ENCODE measurements around the gene GNG4. TPM values are rescaled to one million over a fixed set of nuclear protein-coding genes. Genes with fewer than 3 reads are reported as not detected.

The GNG4 gene
- total and polyA plus RNA-seq, 8 donors, result 0.56 to 20.4 (median 3.0) TPM

DNA sequence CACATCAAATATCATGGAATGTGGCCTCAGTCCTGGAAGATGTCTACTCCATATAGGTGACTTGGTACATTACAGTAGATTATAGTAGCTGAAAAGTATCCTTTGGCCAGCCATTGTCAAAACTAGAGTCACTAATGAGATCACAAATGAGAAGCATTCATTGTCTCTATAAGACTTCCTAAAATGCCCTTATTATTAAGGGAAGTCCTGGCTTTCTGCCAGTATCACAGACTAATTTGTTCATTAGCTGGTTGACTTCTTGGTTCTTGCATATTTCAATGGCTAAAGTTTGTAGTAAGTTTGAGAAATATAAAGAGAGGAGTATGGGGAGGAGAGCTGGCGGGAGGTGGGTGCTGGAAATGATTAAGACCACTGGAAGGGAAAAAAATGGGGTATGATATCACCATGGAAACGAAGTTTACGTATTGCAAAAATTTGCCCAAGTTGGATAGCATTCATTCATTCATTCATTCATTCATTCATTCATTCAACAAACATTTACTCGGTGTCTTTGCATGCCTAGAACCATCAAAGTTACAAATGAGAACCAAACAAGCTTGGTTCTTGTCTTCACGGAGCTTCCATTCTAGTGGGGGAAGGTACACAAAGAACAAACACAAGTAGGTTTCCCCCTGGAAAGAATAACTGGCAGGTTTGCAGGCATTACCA is 133.6 kb downstream of the GNG4 start:
- Histone ChIP-seq H3K4me1 (no peaks in the 10 kb centered on the region), H3K27me3 (no peaks in the 10 kb centered on the region), H3K36me3 (no peaks in the 10 kb centered on the region), H3K27ac (no peak overlapping the region), H3K4me3 (no peak overlapping the region), H3K9me3 (no peaks in the 10 kb centered on the region)
- ATAC-seq (no peak), DNase-seq (no peak), FAIRE-seq (no peak)
- intact Hi-C loops (cut with DNase I), result loop anchor here in 1 of 3 donors (10.0 kb wide), 1 partner anchor 269 kb away; no protein-coding TSS in a partner anchor
- 87 to 90% methylated on average over 5 of the region's 5 CpGs for WGBS, 2 donors
- TF ChIP-seq, protein P1, sequence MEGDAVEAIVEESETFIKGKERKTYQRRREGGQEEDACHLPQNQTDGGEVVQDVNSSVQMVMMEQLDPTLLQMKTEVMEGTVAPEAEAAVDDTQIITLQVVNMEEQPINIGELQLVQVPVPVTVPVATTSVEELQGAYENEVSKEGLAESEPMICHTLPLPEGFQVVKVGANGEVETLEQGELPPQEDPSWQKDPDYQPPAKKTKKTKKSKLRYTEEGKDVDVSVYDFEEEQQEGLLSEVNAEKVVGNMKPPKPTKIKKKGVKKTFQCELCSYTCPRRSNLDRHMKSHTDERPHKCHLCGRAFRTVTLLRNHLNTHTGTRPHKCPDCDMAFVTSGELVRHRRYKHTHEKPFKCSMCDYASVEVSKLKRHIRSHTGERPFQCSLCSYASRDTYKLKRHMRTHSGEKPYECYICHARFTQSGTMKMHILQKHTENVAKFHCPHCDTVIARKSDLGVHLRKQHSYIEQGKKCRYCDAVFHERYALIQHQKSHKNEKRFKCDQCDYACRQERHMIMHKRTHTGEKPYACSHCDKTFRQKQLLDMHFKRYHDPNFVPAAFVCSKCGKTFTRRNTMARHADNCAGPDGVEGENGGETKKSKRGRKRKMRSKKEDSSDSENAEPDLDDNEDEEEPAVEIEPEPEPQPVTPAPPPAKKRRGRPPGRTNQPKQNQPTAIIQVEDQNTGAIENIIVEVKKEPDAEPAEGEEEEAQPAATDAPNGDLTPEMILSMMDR (IDR thresholded peaks at IDR 0.05), result no peak

DNA sequence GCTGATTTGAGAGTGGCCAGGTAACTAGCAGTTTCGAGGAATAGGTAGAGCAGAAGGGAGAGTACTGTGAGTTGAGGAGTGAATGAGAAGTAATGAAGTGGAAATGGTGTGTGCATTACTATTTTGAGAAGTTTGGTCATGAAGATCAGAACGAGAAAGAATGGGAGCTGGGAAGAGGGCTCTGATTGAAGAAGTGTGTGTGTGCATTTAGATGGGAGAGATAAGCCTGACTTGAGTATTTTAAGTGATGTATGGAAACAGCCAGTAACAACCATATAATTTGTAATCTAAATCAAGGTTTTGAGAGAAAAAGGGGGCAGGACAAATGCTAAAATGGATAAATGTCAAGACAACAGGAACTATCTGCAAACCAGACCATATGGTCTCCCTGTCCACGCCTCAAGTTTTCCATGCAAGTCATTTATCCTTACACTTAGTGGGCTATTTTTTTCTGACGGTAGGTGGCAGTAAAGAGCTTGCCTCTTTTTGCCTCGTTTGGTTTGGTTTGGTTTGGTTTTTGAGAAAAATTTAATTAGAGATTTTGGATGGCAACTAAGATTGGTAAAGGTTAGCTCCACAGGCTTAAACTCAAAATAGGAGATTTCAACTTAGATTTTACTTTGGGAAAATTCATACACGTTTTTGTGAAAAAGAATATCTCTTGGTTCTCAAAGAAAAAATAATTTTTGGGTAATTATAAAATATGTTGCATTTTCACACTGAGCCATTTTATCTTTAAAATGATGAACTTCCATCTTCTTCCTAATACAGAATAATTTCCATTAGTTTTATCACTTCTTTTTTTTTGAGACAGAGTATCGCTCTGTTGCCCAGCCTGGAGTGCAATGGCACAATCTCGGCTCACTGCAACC is 135.9 kb downstream of the GNG4 start:
- no peak overlapping the region for H3K4me3 ChIP-seq
- no peaks in the 10 kb centered on the region for H3K27me3 ChIP-seq
- H3K4me1 ChIP-seq, result no peaks in the 10 kb centered on the region
- H3K9me3 ChIP-seq, result no peaks in the 10 kb centered on the region
- H3K27ac ChIP-seq, result no peak overlapping the region
- no peaks in the 10 kb centered on the region for H3K36me3 ChIP-seq
- ATAC-seq (peak in 3 of 4 donors; percentile 84 to 86 (median 84)), DNase-seq (peak in 2 of 6 donors; percentile 22 to 36), FAIRE-seq (peak; percentile 69)
- TF ChIP-seq, protein P1 (IDR thresholded peaks at IDR 0.05), result peak; percentile 68 to 92 (median 85)
- 34% methylated on average over 8 of the region's 8 CpGs for whole genome bisulfite sequencing, 2 donors
- intact Hi-C loops (cut with DNase I), result loop anchor here in 1 of 3 donors (10.0 kb wide), 1 partner anchor 271 kb away; no protein-coding TSS in a partner anchor

DNA sequence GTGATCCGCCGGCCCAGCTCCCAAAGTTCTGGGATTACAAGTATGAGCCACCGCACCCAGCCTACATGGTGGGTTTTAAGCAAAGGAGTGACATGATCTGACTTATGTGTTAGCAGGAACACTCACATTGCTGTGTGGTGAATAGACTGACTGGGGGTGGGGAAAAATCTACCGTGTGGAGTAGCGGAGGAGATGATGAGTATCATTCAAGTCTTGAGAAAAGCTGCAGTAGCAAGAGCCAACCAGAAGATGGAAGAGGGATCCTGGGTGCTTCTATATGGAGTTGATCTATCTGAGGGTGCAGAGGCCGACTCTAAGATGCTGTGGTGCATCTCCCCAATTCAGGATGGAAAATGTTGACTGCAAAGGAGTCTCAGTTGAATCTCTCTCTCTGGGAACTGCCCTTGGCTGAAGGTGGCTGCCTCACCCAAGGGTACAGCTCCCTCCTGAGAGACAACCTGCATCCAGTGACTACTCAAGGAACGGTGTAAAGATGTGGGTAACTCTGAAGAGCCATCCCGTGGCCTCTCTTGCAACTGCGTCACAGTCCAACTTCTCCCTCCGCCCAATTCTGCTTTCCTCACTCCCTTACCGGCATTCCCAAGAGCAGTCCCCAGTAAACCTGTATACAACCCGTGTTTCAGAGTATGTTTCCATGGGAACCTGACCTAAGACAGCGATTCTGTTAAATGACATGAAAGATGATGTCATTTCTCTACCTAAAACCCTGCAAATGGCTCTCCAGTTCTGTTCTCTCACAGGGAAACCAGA is 137.9 kb downstream of the GNG4 start:
- DNase-seq (no peak), ATAC-seq (no peak), FAIRE-seq (no peak)
- Histone ChIP-seq H3K27me3 (no peaks in the 10 kb centered on the region), H3K36me3 (no peaks in the 10 kb centered on the region), H3K4me1 (no peaks in the 10 kb centered on the region), H3K27ac (no peak overlapping the region), H3K4me3 (no peak overlapping the region), H3K9me3 (no peaks in the 10 kb centered on the region)
- TF ChIP-seq, protein P1 (IDR thresholded peaks at IDR 0.05), result no peak
- WGBS, 2 donors, result 62 to 63% methylated on average over 13 of the region's 13 CpGs
- intact Hi-C loops (cut with DNase I), result loop anchor here in 1 of 3 donors (10.0 kb wide), 1 partner anchor 273 kb away; no protein-coding TSS in a partner anchor

DNA sequence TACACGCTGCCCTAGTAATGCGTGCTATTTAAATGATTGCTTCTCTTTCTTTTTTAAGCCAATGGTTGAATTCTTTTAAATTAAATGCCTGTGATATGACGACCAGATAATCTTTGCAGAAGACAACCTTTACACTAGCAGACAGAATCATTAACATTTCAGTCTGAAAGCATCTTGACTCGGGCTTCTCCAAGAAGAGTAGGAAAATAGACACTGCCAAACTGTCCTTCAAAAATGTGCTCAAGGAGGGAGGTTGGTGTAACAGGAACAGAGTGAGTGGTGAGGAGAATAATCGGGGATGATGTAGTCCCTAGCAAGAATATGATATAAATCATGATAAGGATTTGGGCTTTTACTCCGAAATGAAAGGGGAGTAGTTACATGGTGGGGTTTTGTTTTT is 138.8 kb downstream of the GNG4 start:
- Histone ChIP-seq H3K27ac (no peak overlapping the region), H3K36me3 (no peaks in the 10 kb centered on the region), H3K4me3 (no peak overlapping the region), H3K4me1 (peaks cover 4 to 8% (median 5%) of the 10 kb centered on the region in 3 donors), H3K27me3 (no peaks in the 10 kb centered on the region), H3K9me3 (no peaks in the 10 kb centered on the region)
- intact Hi-C loops (cut with DNase I), result loop anchor here in 1 of 3 donors (10.0 kb wide), 1 partner anchor 274 kb away; no protein-coding TSS in a partner anchor
- DNase-seq (no peak), FAIRE-seq (no peak), ATAC-seq (no peak)
- TF ChIP-seq, protein P1 (IDR thresholded peaks at IDR 0.05), result no peak
- 71 to 72% methylated on average over 6 of the region's 6 CpGs for WGBS, 2 donors

Data from pancreas (tissue), 10 donors.